Central memory CD4-positive, alpha-beta T cell (primary cell): ENCODE measurements around the gene EEA1.

Experiments used
- DNase-seq: peaks from one replicate; pipeline ENCODE4 v3.0.0; 2022

The EEA1 gene

DNA sequence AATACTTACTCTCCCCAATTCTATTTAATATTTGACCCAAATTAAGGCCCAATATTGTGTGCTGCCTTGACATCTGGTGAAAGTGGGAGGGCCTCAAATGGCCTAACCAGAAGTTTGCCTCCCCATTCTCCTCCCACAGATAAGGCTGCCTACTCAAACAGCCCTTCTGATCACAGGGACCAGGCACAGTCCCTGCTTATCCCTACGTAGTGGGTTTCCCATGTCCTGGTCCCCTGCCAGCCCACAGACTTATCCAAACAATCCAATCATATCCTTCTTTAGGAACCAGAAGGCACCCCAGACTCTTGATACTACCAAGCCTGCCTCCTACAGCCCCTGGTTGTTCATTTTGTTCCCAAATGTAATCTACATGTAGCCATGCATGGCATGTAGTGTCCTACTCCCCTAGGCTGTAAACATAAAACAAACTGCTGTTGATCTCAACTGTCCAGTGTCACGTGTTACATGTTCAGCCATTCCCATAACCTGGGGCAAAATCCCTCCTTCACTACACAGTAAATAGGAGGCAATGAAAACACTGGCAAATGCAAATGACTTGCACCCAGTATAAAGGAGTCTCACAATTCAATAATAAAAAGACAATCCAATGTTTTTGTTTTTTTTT is 49.3 kb downstream of the EEA1 start:
- DNase-seq = no peak

DNA sequence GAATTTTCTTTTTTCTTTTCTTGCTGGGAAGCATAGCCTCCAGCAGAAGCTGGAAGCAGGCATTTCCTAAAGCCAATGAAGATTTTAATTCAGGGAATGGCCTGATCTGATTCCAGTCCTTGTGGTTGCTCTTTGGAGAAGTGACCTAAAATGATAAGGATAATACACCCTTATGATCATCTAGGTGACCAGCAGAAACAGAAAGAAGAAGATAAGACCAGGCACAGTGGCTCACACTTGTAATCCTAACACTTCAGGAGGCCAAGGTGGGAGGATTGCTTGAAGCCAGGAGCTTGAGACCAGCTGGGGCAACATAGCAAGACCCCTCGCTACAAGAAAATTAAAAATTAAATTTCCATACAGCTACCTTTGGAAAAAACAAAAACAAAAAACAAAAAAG is 51.2 kb downstream of the EEA1 start:
- DNase-seq = no peak

DNA sequence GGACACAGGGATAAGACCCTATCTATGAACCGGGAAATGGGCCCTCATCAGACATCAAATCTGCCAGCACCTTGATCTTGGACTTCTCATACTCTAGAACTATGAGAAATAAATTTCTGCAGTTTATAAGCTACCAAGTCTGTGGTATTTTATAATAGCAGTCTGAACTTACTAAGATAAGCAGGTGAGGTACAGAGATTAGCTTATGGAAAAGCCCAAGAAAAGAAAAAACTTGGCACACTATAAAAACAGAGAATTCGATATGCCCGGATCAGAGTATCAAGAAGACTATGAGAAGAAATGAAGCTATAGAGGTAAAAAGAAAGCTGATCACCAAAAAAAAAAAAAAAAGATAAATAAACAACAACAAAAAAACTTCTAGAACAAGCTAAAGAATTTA is 52.6 kb downstream of the EEA1 start:
- DNase-seq = no peak

DNA sequence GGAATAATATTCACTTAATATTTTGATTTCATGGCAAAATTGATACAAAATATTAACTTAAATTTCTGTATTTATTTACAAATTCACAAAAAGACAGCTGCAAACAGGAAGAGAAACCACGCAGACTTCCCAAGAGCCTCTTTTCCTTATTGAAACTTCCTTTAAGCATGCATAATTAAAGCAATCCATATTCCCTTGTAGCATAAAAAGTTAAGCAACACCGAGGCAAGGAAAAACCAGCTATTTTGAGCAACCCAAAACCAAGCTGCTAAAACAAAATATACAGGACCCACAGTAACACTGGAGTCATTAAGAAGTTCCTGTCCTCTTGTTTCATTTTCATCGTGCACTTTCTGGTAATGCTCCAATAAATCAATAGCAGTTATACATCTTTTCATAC is 58.0 kb downstream of the EEA1 start:
- no peak for DNase-seq

DNA sequence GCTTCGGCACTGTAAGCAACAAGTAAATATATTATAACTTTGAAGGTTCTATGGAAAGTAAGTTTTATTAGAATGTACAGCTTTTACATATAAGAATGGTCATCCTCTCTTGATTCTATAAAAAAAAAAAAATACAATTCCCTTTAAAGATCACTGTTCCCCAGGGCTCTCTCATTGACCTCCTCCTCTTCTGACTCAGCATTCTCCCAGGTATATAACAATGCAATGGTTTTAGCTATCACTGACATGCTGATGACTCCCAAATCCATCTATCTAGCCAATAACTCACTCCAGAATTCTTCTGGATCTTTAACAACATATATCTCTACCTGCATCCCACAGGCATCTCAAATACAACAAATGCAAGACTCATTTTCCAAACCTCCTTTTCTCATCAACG is 62.7 kb downstream of the EEA1 start:
- no peak for DNase-seq

DNA sequence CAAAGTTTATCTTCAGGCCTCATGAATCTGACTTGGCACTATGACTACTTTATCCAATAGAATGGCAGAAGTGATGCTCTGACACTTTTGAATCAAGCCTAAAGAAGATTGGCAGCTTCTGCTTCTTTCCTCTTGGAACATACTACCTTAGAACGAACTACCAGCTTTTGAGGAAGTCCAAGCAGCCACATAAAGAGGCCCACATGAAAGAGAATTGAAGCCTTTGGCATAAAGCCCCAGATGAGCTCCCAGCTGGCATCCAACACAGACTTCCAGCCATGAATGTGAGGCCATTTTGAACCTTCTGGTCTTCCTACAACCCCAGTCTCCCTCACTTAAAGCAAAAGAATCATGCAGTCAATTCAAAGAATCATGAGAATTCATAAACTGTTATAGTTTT is 65.8 kb downstream of the EEA1 start:
- no peak for DNase-seq

DNA sequence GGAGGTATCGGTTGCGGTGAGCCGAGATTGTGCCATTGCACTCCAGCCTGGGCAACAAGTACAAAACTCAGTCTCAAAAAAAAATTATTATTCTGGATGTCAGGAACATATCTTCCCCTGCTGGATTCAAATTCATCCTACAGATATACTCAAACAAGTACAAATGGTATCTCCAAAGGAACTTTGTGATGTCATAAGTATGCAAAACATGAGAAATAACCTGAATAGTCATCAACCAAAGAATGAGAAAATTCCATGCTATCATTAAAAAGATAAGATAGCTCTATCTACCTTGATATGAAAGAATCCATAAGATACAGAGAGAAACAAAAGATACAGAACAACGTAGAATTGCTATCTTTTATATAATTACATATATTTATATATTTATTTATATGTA is 67.7 kb downstream of the EEA1 start:
- no peak for DNase-seq

DNA sequence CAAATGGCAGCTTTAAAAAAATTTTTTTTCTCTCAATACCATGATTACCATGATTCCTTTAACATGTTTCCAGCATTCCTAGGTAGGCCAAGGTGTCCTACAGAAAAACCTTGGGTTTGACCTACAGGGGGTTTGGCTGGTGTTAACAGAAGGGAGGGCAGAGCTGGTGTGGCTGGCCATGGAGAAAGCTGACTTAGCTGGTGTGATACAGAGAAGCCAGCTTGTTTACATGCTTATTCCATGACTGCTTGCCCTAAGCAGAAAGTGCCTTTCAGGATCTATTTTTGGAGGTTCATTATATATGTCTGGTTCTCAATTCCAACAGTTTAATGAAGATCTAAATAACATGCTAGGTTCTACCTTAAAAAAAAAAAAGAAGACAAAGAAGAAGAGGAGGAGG is 68.6 kb downstream of the EEA1 start:
- DNase-seq = no peak

DNA sequence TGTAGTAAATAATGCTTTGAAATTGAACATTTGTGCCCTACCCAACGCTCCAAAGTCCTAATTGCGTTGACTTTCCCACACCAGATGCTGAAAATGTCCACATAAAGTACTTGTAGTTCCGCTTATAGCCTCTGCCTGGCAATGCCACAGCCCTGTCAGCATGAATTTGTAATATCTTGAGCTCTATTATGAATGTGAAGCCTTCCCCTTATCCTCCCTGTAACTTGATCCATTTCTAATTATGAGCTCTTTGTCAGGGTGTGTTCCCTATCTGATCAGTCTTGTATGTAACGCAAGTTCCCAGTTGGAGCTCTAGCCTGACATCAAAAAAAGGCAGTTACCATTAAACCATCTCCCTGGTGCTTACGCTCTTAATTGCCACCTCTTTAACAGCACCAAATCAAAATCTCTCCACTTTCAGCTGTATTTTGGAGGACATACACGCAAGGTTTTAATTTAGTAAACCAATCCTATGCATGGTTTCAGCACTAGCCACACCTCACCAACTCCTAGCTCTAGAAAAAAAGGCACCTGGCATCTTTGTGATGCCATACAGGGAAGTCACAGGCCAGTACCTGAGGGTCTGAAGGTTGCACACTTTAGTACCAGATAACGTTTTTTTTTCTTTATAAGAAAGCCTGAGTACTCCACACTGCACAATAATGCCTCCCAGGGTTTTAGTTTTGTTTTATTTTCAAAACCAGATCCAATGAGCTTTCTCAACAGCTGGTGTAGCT is 69.3 kb downstream of the EEA1 start:
- no peak for DNase-seq

DNA sequence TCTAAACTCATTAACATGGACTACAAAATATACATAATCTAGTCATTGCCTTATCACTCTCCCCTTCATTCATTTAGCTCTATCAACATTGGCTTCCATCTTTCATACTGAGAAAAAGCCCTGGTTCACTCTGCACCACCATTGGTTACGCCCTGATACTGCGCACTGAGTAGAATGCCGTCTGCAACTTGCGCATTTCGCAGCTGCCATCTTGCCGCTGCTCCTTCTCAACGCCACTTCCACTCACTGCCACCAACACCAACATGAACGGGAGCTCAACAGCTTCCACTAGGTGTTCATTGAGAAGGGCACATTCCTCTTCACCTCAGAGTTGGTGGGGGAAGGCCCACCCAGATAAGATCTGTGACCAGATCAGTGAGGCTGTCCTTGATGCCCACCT is 71.3 kb downstream of the EEA1 start:
- no peak for DNase-seq

DNA sequence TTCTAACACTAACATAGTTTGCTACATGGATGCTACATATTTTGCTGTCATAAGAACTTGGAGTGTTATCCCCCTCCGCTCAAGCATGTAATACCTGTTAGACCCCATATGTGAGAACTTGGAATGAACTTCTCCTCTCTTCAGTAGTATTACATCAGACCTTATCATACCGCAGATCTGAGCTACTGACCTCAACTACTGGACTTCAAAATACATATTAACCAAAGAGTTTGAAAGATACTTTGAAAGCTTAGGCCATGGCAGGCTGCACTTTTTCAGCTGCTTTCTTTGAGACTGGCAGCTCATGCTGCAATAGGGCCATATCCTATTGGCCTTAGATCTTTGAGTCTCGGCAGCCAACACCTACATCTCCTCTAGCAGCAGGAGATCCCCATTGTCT is 74.8 kb downstream of the EEA1 start:
- DNase-seq = no peak

DNA sequence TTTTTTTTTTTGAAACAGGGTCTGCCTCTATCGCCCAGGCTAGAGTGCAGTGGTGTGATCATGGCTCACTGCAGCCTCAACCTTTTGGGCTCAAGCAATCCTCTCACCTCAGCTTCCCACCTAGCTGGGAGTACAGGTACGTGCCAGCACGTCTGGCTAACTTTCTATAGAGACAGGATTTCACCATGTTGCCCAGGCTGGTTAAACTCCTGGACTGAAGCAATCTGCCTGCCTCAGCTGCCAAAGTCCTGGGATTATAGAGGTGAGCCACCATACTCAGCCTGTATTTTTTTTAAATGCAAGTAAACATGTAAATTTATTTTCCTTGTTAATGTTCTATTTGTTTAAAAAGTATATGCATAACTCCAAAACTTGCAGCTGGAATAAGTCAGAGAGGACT is 80.4 kb downstream of the EEA1 start:
- no peak for DNase-seq

DNA sequence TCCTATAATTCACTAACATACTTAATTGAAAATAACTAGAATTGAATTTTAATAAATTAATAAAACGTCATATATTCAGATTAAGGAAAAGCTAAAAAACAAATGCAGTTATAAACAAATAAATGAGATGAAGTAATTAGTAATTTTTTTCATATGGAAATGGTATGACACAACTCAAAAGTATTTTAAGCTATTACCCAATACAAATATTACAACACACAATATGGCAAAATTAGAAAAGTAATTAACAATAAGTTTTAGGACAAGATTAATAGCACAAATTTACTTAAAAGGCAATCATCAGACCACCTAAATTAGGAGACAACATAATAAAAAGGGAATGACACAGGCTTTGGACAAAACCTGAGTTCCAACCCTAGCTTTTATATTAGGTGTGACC is 81.7 kb downstream of the EEA1 start:
- no peak for DNase-seq

DNA sequence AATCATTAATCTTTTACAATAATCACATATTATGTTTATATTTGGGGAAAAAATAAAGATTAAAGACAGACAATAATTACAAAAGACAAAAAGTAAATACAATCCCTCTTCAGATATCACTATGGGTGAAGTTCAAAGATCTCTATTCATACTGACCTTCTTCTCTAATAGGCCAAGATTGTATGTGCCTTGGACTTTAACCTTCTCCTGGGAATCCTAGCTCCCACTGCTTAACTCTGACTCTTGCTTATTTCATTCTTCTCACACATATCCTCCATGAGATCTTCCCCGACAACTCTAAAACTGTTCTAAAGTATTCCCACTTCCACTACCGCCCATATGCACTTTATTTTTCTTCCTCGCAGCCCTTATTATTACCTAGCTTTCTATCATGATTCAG is 83.8 kb downstream of the EEA1 start:
- DNase-seq = no peak

DNA sequence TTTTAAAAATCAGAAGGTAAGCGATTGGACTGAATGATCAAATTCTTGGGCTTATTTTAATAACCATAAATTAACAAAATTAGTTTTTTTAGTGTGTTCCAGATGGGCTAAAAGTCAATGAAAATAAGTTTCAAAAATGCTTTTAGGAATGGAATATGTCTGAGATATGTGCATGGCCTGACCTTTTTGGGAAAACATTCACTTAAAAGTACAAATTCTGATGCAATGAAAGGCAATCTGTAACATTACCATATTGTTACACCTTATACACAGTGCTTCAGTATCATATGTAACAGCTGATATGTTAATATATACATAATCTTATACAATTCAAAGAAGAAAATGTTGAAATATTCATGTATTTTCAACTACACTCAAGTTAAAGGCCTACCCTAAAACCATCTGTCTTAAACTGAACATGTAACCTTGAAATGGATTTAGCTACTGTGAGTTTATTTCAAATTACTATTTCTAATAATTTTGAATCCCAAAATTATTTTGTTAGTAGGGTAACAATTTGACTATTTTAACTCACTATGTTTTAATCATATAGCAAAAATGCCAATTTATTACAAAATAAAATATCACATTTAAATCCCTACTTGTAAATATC is 84.8 kb downstream of the EEA1 start:
- no peak for DNase-seq

DNA sequence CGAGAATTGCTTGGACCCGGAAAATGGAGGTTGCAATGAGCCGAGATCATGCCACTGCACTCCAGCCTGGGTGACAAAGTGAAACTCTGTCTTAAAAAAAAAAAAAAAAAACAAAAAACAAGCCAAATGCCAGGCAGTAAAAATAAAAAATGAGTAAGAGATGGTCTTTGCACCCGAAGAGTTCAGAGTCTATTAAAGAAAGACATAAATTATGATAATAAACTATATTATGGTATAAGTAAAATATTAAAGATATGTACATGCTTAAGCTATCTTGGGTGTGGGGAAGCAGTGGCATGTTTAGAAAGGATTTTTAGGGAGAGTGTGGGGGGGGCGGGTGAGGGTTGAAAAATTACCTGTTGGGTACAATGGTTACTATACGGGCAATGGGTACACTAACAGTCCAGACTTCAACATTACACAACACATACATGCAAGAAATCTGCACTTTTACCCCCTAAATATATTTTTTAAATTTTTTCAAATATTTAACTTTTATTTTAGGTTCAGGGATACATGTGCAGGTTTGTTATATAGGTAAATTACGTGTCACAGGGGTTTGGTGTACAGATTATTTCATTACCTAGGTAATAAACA is 99.3 kb downstream of the EEA1 start:
- DNase-seq = no peak

DNA sequence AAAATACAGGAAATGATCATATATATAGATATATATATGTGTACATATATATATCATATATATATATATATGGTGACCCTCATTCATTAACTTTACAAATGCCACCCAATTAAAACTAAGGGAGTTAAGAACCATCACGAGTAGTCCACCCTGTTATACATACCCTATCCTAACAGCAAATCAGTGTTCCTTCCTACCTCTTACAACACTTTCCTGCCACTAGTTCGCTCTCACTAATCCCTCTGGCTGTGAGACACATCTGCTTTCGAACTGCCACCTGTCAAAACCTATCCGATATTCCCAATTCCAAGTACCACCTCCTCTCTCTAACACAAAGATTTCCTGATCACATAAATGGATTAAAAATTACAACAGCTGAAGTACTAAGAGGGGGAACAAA is 100.5 kb downstream of the EEA1 start:
- DNase-seq = no peak

DNA sequence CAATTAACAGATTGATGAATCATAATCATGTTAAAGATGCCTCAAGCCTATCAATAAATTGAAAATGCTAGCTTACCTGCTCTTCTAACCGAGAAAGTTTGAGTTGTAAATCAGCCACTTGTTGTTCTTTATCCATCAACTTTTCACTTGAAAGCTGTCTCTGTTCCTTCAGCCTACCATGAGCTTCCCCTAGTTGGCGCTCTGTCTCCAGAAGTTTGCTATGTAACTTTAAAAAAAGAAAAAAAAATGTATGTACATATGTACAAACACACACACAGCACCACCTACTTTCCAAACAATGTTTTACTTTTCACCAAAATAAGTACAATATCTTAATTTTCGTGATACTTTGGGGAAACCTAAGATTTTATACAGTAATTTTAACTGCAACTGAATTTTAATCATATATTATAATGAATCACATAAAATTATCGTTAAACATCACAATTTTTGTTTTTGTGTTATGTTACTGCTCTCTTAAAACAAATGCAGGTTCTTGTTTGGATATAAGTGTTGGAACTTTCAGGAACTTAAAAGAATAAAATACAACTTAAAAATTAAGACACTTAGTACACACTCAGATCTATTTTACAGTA is 101.2 kb downstream of the EEA1 start:
- peak; percentile 1 for DNase-seq

DNA sequence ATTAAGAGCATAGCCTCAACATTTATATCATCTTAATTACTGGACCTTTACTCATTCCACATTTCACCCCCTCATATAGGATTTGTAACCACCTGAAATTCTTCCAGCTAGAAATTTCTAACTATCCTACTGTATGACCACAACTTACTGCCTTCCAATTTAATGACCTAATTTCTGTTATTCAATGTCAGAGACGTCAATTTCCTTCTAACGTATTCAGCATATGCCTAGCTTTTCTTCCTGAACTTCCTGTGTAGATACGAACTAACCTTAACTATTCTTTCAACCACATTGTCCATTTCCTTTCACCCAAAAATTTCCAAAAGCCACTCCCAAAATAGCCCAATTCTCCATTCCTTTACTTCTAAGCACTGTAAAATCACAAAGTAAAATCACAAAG is 108.0 kb downstream of the EEA1 start:
- DNase-seq = no peak

DNA sequence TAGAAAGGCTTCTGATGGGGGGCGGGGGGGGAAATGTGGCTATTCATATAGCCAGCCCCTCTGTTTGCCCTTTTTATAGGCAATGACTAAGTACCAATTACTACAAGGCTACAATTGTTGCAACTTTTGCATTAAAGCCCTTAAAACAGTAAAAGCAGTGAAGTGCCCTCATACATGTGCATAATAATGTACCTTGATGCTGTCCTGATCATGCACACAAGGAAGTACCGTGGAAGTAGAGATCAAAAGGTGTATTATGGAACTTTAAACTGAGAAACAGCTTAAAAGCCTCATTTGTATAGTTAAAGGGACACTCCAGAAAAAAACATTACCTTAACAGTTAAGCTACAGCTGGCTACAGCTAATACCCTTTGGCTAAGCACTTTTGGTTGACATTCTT is 114.5 kb downstream of the EEA1 start:
- no peak for DNase-seq

DNA sequence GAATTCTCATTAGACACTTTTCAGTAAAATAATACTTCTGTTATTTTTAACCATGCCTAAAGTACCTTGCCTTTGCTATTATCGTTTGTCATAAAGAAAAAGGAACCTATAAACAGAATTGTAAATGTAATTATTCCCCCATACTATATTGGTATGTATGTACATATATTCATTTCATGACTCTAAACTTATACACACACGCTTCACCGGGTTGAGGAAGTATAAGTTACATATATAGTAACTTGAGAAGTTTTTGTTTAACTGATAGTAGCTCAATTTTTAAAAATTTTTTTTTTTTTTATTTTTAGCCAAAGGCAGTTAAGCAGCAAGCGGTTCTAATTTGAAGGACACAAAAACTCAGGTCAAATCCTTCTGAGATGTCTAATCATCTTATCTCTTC is 118.7 kb downstream of the EEA1 start:
- no peak for DNase-seq

DNA sequence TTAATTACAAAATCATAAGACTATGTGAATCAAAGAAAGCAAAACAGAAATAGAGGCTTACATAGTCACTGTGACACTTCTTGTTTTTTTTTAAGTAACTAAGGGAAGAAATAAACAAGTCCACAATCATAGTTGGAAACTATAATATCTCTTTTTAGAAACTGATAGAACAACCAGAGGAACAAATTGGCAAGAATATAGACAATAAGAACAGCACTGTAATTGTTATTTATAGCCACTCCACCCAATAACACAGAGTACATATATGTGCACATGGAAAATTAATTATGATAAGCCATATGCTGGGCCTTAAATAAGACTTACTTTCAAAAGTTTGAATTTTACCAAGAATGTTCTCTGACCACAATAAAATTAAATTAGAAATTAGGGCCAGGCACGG is 125.2 kb downstream of the EEA1 start:
- no peak for DNase-seq

DNA sequence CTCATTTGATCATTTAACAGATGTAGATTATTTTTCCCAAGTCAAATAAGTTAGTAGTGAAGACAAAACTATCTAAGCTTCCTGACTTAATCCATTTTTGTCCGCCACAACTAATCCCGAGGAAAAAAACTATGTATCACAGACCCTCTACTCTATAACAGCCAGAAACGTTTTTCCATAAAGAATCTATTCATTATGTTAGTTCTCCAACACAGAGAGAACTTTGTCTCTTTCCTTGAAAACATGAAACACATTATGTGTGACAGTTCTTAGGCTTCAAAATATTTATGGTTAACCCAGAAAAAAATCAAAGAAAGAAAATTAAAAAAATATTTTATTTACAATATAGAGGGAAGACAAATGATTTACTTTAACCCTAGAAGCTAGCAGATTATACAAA is 126.2 kb downstream of the EEA1 start:
- no peak for DNase-seq

DNA sequence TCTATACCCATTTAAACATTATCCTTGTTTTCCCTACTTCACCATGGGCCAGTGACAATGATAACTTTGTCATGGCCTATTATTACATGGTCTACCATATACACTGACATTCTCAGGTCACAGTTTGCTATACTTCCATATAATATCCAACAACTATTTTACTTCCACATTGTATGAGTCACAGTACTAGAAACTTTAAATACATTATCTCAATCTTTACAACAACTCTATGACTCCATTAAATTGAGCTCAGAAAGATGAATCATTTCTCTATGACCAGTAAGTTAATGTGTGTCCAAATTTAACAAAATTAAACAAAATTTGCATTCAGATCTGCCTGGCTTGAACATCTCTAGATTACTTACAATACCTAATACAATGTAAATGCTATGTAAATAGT is 132.4 kb downstream of the EEA1 start:
- DNase-seq = no peak
